Activated CD4-positive, alpha-beta T cell treated with anti-CD3 and anti-CD28 coated beads for 1 hour (primary cell): Measurements from ENCODE around the gene THBS4.

Experiments
- DNase-seq: peaks from one replicate; pipeline ENCODE4 v3.0.0-alpha.2; 2020

Gene THBS4

DNA sequence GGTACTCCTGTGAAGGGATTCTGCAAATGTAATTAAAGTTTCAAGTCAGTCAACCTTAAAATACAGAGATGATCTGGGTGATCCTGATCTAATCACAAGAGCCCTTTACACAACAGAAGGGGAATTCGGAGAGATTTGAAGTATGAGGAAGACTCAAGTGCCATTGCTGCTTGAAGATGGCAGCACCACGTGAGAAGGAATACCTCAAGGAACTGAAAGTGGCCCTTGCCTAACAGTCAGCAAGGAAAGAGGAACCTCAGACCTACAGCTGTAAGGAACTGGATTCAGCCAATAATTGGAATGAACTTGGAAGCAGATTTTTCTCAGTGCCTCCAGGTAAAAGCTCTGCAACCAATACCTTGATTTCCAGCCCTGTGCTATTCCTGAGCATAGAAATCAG lies 87.4 kb downstream of the THBS4 start:
- DNase-seq = no peak

DNA sequence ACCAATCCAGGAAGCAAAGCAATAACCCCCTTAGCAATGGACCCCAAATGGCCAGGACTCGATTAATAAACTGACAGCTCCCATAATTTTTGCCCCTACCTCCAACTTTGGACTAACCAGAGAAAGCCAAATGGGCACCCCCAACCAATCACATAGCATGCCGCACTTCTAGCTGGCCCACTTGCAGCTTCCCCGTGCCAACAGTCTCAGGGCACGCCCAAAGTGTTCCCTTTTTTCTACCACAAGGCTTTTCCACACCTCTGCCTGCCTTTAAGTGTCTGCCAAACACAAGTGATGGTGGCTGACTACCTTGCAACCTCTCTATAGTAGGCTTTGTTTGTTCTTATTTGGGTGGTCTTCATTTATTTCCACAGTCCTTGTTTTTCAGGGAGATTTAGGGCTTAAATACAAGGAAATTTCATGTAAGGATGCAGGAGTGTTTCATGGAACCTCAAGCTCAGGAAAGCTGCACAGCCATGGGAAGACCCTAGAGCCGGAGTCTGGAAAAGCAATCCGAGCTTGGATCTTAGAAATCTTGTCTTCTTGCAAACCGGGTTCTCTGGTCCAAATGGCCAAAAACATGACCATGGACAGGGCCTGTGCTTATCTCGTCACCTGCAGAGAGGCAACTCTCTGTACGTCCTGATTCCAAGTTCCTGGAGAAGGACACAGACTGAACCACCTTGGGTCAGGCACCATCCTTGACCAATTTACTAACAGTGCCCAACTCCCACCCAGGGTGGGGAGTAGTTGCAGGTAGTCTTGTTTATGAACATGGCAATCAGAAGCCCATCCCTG lies 89.2 kb downstream of the THBS4 start:
- DNase-seq = no peak

DNA sequence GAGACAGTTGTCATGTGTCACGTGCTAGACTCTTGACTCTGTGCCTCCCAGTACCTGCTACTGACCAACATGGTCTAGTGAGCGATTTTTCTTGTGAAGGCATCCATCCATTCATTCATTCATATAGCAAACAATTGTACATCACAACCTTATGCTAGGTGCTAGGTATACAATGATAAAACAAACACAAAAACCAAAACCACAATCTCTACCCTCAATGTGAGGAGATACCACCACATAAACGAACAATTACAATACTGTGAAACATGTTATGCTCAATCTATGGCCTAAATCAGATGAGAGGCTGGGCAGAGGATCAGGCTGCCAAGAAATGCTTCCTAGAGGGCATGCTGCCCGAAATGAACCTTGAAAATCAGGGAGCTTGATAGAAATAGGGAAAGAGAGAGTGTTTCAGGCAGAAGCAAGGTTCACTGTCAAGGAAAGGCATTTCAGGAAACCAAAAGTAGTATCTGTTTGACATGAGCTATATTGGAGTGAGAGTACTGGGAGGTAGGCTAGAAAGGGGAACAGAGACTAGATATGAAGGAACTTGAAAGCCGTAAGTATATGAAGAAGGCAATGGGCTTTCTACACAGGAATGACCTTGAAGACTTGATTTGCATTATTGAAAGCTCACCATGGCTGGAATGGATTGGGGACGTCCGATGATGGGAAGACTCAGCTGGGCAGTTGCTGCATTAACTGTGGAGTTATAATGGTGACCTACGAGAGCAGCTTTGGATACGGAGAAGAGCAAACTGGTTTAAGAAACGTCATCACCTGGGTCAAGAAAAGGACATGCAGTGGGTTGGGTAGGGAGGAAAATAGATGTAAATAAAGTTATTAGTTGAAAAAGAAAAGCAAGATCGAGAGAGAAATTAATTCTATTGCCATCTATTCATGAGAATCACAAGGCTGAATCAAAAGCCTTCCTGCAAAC lies 90.1 kb downstream of the THBS4 start:
- DNase-seq = no peak

DNA sequence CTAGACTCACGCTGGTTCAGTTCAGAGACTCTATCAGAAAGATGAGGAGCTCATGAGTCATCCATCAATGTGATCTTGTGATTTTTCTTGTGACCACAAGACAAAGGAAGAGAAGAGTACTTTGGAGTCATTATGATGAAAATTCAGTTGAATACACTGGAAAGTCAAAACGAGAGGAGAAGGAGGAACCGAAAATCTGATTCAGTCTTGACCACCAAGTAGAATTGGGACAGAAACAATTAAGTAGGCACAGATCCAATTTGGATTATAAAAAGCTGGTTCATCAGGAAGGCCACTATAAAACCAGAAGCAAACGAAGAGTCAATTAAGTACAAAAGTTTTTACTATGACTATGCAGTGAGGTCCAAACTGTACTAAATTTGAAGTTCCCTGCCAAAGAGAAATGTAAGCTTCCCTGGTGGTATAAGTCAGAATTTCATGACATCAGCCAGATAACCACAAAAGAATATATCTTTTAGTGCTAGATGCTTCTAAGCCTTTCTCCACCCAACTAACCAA lies 90.9 kb downstream of the THBS4 start:
- no peak for DNase-seq

DNA sequence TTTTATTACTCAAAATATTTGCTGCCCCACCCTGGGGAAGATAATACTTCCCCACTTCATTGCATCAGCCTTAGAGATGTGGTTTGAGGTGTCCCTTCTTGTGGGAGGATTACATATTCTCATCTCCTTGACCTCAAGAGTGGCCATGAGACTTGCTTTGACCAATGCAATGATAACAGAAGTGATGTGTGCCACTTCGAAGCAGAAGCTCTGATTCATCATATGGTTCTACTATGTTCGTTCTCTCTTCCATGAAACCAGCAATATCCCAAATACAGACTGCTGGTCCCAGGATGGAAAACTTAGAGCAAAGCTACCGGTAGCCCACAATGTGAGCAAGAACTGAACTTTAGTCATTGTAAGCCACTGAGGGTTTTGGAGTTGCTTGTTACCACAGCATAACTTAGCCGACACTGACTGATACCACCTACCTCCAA lies 92.0 kb downstream of the THBS4 start:
- DNase-seq = no peak

DNA sequence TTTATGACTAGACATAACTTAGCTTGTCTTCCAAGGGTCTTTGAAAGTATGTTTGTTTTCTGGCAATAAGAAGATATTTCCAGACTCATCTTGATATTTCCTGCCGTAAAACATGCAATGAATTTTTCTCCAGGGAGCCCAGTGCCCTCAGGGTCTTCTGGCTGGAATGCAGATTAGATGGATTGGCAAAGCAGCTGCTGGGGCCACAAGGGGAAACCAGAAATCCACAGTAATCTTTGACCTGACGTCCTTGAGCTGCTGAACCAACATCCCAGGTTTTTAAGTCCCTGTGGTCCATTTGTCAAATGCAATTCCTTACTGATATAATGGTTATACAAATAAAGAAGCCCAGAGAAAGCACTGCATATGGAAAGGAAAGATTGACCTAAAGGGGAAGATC lies 93.0 kb downstream of the THBS4 start:
- DNase-seq = no peak

DNA sequence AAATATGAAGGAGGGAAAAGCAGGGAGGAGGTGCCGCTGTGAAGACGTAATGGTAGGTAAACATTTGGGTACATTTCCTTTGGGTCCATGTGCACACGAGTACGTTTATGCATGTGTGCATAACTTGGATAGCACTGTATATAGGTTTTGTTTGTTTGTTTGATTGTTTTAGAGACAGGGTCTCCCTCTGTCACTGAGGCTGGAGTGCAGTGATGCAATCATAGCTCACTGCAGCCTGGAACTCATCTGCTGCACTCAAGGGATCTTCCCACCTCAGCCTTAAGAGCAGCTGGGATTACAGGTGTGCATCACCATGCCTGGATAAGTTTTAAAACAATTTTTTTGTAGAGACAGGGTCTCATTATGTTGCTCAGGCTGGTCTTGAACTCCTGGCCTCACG lies 94.0 kb downstream of the THBS4 start:
- DNase-seq = no peak
